Progenitor cell of endocrine pancreas (in vitro differentiated cells): ENCODE results near the gene ZNF497. TPM values are rescaled to one million over a fixed set of nuclear protein-coding genes. Genes with fewer than 3 reads are reported as not detected.

Source experiments
- DNase-seq: peaks from one replicate; pipeline ENCODE4 v3.0.0; 2021; ENCODE audit warnings: low spot score; ENCODE audit not compliant: unreplicated experiment
- H3K27ac Mint-ChIP-seq: 2 replicates; pipeline ENCODE4 v1.8.0; 2021; ENCODE audit warnings: mild to moderate bottlenecking, moderate library complexity, mixed read lengths
- H3K27me3 Mint-ChIP-seq: 2 replicates; pipeline ENCODE4 v1.8.0; 2021; ENCODE audit warnings: mixed read lengths
- H3K36me3 Mint-ChIP-seq: 2 replicates; pipeline ENCODE4 v1.8.0; 2022; ENCODE audit warnings: mixed read lengths; ENCODE audit not compliant: insufficient read depth
- H3K4me1 Mint-ChIP-seq: 2 replicates; pipeline ENCODE4 v1.8.0; 2021; ENCODE audit warnings: low read depth, mixed read lengths
- H3K4me3 Mint-ChIP-seq: 2 replicates; pipeline ENCODE4 v1.8.0; 2021; ENCODE audit warnings: low read depth, mild to moderate bottlenecking, moderate library complexity, mixed read lengths
- H3K9me3 Mint-ChIP-seq: 2 replicates; pipeline ENCODE4 v1.8.0; 2021; ENCODE audit warnings: low read depth, mixed read lengths
- long read RNA-seq: library from polyadenylated mRNA; unstranded; transcript quantifications from one replicate; pipeline ENCODE4 v2.0.0, GENCODE V29; 2020
- total RNA-seq: library from RNA; stranded (reverse); gene quantifications from 2 replicates; pipeline ENCODE4 v1.2.1, GENCODE V29; 2021
- TF ChIP-seq, protein P1 (sequence below): fragments of 200-600 bp; sonication (generic); IDR thresholded peaks from one replicate; pipeline ENCODE4 v1.5.0; 2021; ENCODE audit warnings: antibody characterized with exemption, mild to moderate bottlenecking; ENCODE audit not compliant: unreplicated experiment

The ZNF497 gene
- total RNA-seq, result 11.7 and 13.4 TPM in 2 replicates
- long read RNA-seq, partial matches to known transcripts, result 0 of 2 reads
- long read RNA-seq, other reads (novel, unspliced or antisense), result 2 of 2 reads

DNA sequence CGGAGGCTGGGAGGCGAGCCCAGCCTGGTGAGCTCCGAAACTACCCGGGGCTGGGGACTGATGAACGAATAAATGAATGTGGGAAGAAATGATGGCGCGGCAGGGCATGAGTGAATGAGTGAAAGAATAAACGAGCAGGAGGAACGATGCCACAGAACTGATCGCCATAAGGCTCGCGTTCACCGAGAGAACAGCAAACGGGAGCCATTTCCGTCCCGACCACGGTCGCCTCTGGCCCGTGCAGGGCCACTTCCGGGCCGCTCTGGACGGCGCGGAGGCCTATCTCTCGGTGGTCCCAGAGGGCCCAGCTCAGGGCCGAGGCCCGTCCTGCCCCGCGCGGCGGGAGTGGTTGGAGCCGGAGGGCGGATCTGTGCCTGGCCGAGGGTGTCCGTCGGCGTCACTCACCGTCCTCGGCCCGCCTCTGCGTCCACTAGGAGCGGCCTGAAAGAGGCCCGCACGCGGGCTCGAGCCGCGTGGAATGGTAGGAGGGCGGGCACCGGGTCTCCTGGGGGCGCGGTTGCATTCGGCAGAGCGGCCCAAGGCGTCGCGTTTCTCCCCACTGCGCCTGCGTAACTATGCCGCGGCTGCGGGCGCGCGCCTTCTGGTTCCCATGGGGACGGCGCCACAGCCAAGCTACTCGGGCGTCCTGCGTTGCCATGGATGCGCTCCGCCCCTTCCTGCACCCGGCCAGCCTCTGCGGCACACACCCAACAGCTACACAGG is at the start of gene ZNF497:
TSS of gene ZNF497 (minus strand) at position 480 of the 723 bp plus-strand sequence. CDS start 5,116 bp downstream, outside the sequence.
- DNase-seq, result peak; percentile 90
- Mint-ChIP-seq H3K4me1 (peaks cover 6% of the 10 kb centered on the region), H3K4me3 (peak within 1 kb of the TSS; percentile 98), H3K27me3 (no peaks in the 10 kb centered on the region), H3K27ac (peak within 1 kb of the TSS; percentile 99), H3K9me3 (no peaks in the 10 kb centered on the region), H3K36me3 (peaks cover 3% of the 10 kb centered on the region)
- TF ChIP-seq, protein P1, sequence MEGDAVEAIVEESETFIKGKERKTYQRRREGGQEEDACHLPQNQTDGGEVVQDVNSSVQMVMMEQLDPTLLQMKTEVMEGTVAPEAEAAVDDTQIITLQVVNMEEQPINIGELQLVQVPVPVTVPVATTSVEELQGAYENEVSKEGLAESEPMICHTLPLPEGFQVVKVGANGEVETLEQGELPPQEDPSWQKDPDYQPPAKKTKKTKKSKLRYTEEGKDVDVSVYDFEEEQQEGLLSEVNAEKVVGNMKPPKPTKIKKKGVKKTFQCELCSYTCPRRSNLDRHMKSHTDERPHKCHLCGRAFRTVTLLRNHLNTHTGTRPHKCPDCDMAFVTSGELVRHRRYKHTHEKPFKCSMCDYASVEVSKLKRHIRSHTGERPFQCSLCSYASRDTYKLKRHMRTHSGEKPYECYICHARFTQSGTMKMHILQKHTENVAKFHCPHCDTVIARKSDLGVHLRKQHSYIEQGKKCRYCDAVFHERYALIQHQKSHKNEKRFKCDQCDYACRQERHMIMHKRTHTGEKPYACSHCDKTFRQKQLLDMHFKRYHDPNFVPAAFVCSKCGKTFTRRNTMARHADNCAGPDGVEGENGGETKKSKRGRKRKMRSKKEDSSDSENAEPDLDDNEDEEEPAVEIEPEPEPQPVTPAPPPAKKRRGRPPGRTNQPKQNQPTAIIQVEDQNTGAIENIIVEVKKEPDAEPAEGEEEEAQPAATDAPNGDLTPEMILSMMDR, result no peak

DNA sequence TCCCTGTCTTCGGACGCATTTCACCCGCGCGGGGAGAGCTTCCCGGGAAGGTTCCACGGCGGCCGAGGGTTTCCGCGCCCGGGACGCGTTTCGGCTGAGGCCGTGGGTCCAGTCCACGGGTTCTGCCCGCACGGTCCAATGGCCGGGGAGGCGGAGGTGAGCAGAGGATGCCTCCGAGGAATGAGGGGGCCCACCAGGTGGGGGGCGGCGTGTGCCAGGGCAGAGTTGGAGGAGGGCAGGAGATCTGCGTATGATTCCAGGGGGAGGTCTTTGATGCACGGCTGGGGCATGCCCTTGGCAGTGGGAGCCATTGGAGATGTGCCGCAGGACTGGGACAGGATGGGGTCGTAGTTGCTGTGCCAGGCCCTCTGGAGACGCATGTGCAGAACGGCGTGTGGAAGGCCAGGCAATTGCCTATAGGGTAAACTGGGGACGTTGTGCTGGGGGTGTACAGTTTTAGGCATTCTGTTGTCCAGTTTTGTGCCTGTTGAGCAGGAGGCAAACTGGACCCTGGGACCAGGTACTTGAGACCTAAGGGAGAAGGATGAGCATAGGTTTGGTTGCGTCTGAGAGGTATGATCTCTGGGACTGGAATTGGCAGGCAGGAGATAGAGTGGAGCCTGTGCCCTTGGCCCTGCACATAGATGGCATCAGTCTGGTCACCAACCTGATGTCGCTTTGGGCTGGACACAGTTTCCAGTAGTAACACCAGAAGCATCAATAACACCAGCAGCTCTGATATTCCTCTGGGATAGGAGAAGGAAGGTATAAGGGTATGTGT is 46.6 kb upstream of the ZNF497 start:
- Mint-ChIP-seq H3K9me3 (no peaks in the 10 kb centered on the region), H3K4me1 (peaks cover 19% of the 10 kb centered on the region), H3K27me3 (no peaks in the 10 kb centered on the region), H3K27ac (peak overlapping the region; percentile 11), H3K36me3 (peaks cover 6% of the 10 kb centered on the region), H3K4me3 (peak overlapping the region; percentile 82)
- TF ChIP-seq, protein P1, result no peak
- DNase-seq, result no peak

DNA sequence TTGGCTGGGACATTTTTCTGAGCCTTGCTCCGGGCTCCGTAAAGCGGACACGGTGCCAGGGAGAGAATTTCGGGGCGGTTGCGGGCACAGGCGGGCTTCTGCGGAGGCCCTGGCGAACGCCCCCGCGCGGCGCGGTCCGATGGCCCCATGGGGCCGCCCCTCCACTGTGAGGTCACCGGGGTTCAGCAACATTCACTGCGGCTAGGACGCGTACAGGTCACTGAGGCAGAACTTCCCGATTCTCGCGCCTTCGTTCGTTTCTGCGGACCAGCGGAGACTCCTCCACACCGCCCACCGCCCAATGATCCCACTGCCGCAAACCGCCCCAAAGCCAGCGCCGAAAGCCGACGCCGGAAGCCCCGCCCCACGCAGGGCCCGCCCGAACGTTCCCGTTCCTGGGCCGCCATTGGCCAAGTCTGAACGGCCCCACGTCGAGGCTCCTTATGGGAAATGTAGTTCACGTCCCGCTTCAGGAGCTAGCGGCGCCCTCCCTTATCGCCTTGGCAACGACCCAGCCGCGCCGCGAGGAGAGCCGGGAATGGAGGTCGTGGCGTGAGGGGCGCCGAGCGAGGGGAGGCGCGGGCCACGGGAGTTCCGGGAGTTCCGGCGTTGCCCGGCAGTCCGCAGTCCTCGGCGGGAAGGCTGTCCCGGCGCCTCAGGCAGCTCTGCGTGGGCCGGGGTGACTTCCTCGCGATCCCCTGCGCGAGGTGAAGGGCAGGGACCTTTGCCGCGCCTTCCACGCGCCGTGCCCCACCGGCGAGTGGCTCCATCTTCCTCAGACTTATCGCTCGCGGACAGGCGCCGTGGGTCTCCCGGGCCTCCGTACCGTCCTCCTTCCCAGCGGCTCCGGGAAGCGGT is 45.8 kb upstream of the ZNF497 start, which contains the start of gene ZNF584:
TSS of gene ZNF584 (plus strand) at position 498 of the 858 bp plus-strand sequence. CDS start 499 bp downstream, outside the sequence.
- TF ChIP-seq, protein P1, result no peak
- H3K27ac Mint-ChIP-seq, result peak within 1 kb of the TSS; percentile 97
- H3K27me3 Mint-ChIP-seq, result no peaks in the 10 kb centered on the region
- no peaks in the 10 kb centered on the region for H3K9me3 Mint-ChIP-seq
- H3K4me3 Mint-ChIP-seq, result peak within 1 kb of the TSS; percentile 82
- peaks cover 23% of the 10 kb centered on the region for H3K4me1 Mint-ChIP-seq
- H3K36me3 Mint-ChIP-seq, result peaks cover 4% of the 10 kb centered on the region
- DNase-seq, result peak; percentile 91

DNA sequence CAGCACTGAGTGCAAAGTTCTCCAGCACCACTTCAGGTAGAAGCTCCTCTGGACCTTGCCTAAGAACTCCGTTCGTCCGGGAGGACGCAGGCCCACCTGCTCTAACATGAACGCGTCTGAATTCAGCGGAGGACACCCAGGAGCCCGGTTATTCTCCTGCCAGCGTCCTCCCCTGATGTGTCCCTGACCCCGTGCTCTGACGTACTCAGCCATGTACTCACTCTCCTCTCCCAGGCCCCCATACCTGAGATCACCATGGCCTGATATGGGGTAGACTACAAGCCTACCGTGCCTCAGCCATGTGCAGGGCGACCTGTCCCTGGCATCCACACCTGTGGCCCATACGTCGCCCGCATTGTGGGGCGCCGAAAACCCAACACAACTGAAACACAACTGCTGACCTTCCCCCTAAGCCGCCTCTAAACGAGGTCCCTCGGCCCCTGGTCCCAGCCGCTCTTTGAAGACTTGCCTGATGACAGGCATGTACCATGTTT is 45.2 kb upstream of the ZNF497 start:
- Mint-ChIP-seq H3K4me3 (peak overlapping the region; percentile 82), H3K27ac (peak overlapping the region; percentile 97), H3K36me3 (peaks cover 2% of the 10 kb centered on the region), H3K27me3 (no peaks in the 10 kb centered on the region), H3K4me1 (peaks cover 23% of the 10 kb centered on the region), H3K9me3 (no peaks in the 10 kb centered on the region)
- no peak for DNase-seq
- TF ChIP-seq, protein P1, result no peak
